ENCODE measurements around the gene LONP1. TPM values are rescaled to one million over a fixed set of nuclear protein-coding genes. Genes with fewer than 3 reads are reported as not detected.

The LONP1 gene
- total and polyA plus RNA-seq, 10 donors, result 29.2 to 65.8 (median 46.1) TPM

DNA sequence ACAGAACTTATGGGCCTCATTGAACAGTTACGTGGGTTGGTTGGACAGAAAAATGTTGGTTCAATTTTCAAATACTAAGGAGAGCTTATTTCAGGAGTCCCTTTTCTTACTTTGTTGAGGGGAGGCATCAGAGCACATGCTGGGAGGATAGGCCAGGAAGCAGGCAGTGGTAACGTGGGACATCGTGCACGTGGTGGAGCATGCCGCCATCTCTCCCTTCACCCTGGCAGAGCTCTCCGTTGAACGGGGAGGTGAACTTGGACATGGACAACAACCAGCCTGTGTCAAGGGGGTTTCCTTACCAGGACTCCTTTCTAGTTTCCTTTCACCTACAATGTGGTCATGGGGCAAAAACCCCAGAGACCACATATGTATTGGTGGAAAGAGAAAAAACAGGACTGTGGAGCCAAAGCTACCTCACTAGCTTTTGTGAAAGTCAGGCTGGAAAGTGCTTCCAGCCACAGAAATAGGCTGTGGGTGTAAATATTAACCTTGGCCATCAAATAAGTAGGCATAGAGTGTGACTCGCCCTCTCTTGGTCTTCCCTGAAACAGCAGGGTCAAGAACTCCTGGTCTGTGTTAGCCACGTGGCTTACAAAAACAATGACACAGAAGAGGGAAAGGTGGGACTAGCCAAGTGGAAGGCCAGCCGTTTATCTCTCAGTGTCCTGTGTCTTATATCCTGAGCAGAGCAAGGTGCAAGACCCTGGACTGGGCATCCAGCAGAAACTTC, 54.0 kb downstream of the LONP1 start:
- Histone ChIP-seq H3K36me3 (peaks cover 9 to 100% (median 89%) of the 10 kb centered on the region in 6 donors), H3K9me3 (no peaks in the 10 kb centered on the region), H3K4me3 (no peak overlapping the region), H3K27me3 (replicated peaks in 1 of 7) (no peaks in the 10 kb centered on the region), H3K27ac (no peak overlapping the region), H3K4me1 (no peaks in the 10 kb centered on the region)
- peak; percentile 15 for DNase-seq
- intact Hi-C loops (cut with DNase I; ENCODE audit: low total_unique reads), result no loop called here
- 80 to 92% (median 83%) methylated on average over 10 of the region's 10 CpGs for WGBS, 5 donors
- TF ChIP-seq CTCF (IDR thresholded peaks at IDR 0.05 in 8 of 11, conservative IDR thresholded peaks at IDR 0.05 in 3 of 11), result no peak
- TF ChIP-seq POLR2AphosphoS5 (IDR thresholded peaks at IDR 0.05), result no peak
- no peak for TF ChIP-seq POLR2A (IDR thresholded peaks at IDR 0.05)

DNA sequence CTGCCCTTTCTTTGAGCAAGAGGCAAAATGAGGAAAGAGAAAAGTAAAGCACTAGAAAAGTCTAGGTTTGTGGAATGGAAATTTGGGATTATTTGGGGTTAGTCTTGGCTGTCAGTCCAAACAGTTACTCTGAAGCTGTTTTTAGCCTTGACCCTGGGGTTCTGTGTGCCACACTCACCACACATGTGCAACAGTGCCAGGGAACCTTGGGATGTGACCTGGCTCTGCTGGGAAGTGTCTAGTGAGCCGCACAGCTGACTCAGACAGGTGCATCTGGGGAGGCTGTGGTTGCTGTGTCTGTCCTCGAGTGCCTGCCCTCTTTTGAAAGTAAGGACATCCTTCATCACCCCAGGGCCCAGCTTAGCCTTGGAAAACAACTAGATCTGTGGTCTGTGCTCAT, 55.4 kb downstream of the LONP1 start:
- Histone ChIP-seq H3K27me3 (replicated peaks in 1 of 7) (no peaks in the 10 kb centered on the region), H3K4me3 (no peak overlapping the region), H3K27ac (no peak overlapping the region), H3K4me1 (no peaks in the 10 kb centered on the region), H3K9me3 (no peaks in the 10 kb centered on the region), H3K36me3 (peaks cover 9 to 100% (median 99%) of the 10 kb centered on the region in 6 donors)
- TF ChIP-seq CTCF (IDR thresholded peaks at IDR 0.05 in 8 of 11, conservative IDR thresholded peaks at IDR 0.05 in 3 of 11) (no peak), POLR2A (IDR thresholded peaks at IDR 0.05) (no peak), POLR2AphosphoS5 (IDR thresholded peaks at IDR 0.05) (no peak)
- WGBS, 5 donors, result 85 to 100% (median 89%) methylated on average over 2 of the region's 2 CpGs
- intact Hi-C loops (cut with DNase I; ENCODE audit: low total_unique reads), result no loop called here
- DNase-seq, result peak; percentile 33

- peaks cover 11 to 100% (median 99%) of the 10 kb centered on the region in 6 donors for H3K36me3 ChIP-seq
- TF ChIP-seq CTCF (IDR thresholded peaks at IDR 0.05 in 8 of 11, conservative IDR thresholded peaks at IDR 0.05 in 3 of 11) (no peak), POLR2AphosphoS5 (IDR thresholded peaks at IDR 0.05) (peak in 1 of 3 donors; percentile 41), POLR2A (IDR thresholded peaks at IDR 0.05) (no peak)
- WGBS, 5 donors, result 92 to 98% (median 96%) methylated on average over 17 of the region's 17 CpGs
- no peak overlapping the region for H3K4me3 ChIP-seq
- peak; percentile 64 for DNase-seq
- H3K4me1 ChIP-seq, result no peaks in the 10 kb centered on the region
- no peaks in the 10 kb centered on the region for H3K9me3 ChIP-seq
- no peak overlapping the region for H3K27ac ChIP-seq
- no peaks in the 10 kb centered on the region for H3K27me3 ChIP-seq (replicated peaks in 1 of 7)
- intact Hi-C loops (cut with DNase I; ENCODE audit: low total_unique reads), result no loop called here
These were observed 56.0 kb downstream of the LONP1 start for GRCh38 chr19:5663904-5664303.

GRCh38 chr19:5661483-5661882, 58.5 kb downstream of the LONP1 start:
- H3K4me1 ChIP-seq, result no peaks in the 10 kb centered on the region
- no peaks in the 10 kb centered on the region for H3K27me3 ChIP-seq (replicated peaks in 1 of 7)
- peak; percentile 67 for DNase-seq
- H3K27ac ChIP-seq, result no peak overlapping the region
- H3K36me3 ChIP-seq, result peaks cover 12 to 100% (median 100%) of the 10 kb centered on the region in 6 donors
- H3K4me3 ChIP-seq, result no peak overlapping the region
- H3K9me3 ChIP-seq, result no peaks in the 10 kb centered on the region
- TF ChIP-seq CTCF (IDR thresholded peaks at IDR 0.05 in 8 of 11, conservative IDR thresholded peaks at IDR 0.05 in 3 of 11) (no peak), POLR2A (IDR thresholded peaks at IDR 0.05) (no peak), POLR2AphosphoS5 (IDR thresholded peaks at IDR 0.05) (peak; percentile 42 to 77 (median 53))
- intact Hi-C loops (cut with DNase I; ENCODE audit: low total_unique reads), result no loop called here
- WGBS, 5 donors, result 96 to 99% (median 98%) methylated on average over 42 of the region's 42 CpGs
